HG02623 (cell line): ENCODE data around the gene LELP1.
"Not testable (repeated sequence)": the region's sequence is repeated elsewhere in the genome, so short reads cannot be mapped to it uniquely, and the experiment has no call there.

Source experiments
- ATAC-seq: cut with Tn5 transposase; IDR thresholded peaks from one replicate; pipeline ENCODE4 v1.9.1; 2021; ENCODE audit warnings: moderate library complexity; ENCODE audit not compliant: unreplicated experiment

LELP1 gene

DNA sequence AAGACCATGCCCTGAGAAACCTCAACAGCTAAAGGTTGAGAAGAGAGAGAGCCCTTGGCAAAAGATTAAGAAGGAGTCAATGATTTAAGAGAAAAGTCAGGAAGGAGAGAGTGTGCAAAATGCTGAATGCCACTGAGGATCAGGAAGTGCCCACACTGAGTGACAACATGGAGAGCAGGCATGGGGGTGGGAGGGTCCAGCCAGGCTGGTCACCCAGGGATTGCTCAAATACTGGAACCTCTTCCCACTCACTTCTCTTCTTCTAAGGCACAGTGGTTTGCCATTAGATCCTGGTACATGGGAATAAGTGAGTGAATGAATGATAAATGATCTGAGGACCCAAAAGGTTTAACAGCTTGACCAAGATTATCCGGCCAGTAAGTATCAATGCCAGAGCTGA is 25.3 kb downstream of the LELP1 start:
- no peak for ATAC-seq

DNA sequence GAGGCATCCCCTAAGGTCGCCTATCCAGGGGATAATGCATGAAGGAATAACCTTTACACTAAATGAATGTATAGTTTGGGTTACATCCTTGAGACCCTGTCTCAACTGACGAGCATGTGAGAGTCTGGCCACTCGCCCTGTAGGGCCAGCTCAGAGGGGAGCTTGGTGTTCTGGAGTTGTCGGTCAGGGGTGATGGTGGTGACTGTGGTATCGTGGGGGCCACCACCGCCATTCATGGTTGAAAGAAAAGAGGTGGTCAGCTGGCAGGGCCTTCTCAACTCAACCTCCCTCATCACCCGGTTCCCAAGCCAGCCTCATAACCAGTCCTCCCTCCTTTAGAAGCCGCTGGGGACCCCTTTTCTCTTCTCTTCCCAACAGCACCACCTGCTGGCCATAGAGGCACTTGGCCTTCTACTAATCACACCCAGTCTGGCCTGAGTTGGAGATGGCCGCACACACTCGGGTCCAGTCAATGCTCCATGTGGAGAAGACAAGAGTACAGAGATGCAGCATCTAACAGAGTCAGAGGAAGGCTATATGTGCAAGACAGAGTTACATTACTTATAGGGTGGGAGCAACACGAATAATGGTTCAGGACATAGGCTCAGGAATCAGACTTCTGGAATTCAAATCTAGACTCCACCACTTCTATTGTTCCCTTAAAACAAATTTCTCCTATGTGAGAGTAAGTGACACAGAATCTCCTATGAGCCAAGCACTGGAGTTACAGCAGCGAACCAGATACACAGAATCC is 26.0 kb downstream of the LELP1 start:
- not testable (repeated sequence) for ATAC-seq

DNA sequence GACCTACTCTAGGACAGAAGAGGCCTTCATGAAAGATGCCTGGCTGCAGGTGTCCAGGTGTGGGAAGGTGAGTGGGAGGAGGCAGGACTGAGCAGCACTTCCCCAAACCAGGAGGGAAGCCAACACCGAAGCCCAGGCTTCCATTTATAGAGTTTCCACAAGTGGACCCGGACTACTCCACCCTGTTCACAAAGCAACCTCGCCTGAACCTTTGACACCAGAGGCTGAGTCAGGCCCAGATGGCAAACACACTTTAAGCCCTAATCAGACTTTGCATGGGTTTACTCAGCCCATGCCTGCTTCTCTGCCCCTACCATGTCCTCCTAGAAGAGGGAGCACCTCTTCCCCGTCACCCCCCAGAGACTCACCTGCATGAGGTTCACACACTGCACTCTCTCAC is 28.1 kb downstream of the LELP1 start:
- ATAC-seq = no peak

DNA sequence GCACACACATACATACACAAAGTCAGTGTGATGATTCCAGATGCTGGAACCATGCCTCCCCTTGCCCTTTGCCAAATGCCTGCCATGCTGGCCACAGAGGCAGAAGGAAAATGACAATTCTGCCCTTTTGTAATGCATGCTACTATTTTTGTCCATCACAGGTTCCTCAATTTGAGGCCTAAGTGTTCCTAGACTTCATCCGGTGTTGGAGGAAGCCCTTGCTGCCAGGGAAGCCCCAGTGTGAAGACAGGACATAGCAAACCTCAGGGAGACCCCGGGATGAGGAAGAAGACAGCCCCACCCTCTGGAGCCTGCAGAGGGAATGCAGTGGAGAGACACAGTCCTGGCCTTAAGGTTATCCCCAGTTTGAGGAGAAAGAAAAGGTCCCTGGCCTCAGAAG is 28.6 kb downstream of the LELP1 start:
- no peak for ATAC-seq

DNA sequence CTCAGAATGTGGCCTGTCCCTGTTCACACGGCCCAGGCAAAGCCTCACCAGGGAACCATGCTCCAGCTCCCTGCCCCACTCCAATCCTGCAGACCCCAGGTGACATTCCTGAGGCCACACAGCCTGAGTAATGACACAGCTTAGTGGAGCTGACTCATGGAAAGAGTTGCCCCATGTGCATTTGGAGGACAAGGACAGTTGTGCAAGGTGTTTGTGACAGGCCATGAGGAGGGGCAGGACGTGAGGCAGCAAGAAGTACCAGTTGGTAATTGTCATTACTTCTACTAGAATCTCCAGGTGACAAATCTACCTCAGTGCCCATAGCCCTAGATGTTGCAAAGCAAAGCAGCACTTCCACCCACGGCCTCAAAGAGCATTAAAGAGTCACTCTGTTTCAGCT is 29.3 kb downstream of the LELP1 start:
- ATAC-seq = no peak

DNA sequence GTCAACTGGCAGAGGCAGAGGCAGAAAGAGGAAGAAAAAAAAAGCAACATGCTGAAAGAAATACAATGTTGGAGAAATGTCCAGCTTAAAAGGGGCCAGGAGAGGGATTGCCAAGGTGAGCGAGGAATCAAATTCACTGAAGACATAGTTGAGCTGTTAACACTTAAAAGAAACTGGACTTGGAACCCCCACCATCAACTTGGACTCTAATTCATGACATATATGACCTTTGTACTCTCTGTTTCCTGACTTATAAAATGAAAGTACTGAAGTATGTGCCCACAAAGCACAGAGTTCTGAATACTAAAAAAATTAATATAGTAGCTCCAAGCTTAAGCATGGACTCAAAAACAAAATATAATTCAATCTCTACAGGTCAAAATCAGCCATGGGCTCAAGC is 30.2 kb downstream of the LELP1 start:
- ATAC-seq = no peak

DNA sequence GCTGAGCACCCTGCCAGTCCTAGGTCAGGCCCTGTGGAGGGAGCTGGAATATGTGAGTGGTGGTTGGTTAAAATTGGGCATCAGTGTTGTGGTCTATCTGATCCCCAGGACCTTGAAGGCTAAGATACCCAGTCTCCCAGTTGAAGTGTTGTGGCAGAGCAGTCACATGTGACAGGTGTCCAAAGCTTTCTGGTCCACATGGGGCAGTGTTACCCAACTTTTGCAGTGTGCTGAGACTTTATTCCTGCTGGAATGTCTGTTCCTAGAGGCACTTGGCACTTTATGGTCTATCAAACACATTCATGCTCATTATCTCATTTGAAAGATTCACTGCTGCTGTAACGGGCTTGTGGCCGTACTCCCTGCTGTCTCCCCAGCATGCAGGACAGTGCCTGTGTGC is 35.3 kb downstream of the LELP1 start:
- ATAC-seq = no peak

DNA sequence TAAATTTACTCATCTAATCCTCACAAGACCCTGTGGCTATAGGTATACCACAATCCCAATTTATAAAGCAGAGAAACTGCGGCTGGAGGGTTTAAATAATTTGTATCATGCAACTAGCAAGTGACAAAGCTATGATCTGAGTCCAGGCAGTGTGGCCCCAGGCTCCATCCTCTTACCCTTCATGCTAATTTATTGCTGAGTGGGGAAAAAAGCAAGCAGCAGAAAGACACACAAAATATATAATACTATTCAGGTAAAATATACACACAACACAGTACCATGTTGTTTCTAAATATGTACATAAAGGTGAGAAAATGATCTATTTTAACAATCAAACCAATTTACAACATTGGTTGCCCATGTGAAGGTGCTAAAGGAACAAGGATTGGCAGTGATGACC is 38.9 kb downstream of the LELP1 start:
- no peak for ATAC-seq

DNA sequence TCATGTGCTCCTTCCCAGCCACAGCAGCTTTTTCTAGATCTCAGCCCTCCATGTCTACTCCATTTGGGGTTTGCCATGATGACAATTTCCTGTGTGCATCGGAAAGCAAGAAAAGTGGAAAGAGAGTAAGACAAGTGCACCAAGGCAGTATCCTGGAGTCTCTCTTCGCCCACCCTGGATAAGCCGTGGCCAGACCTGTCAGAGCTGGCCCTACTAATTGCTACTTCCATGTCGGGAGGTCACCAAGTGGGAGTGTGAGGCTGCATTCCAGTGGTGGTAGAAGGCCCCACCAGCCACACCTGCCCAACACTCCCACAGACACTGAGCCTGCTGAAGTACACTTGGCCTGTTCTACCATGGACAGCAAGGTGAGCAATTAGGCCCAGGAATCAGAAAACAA is 42.2 kb downstream of the LELP1 start:
- ATAC-seq = no peak

DNA sequence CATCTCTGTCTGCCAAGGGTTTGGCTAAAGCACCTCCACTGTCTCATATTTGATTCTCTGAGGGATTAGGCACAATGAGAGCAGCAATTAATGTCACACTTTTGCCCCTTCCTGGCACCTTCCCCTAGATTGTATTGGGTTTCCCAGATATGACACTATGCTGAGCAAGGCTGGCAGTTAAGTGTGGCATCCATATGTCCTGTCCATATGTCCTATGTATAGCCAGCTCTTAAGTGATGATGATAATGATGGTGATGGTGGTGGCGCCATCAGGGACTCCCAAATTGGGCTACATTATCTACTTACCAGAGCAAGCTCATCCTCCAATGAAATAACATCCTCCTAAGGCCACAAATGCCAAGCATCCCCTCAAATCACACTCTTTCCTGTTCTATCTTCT is 42.8 kb downstream of the LELP1 start:
- ATAC-seq = no peak

DNA sequence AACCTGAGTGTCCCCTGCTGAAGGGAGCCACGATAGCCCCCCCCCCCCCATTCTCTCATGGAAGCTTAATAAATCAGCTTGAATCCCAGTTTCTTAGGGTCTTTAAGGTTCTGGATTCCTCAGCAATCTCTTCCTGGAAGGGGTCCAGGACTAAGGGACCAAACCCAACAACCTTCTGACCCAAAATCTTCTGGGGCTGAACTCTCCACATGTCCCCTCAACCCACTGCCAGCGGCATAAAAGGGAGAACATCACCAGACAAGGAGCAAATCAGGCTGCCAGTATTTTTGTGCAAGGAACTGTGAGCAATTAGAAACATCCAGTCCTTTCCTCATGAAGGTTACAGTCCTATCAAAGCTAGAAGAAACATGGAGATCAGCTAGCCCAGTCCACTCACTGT is 43.6 kb downstream of the LELP1 start:
- ATAC-seq = no peak

DNA sequence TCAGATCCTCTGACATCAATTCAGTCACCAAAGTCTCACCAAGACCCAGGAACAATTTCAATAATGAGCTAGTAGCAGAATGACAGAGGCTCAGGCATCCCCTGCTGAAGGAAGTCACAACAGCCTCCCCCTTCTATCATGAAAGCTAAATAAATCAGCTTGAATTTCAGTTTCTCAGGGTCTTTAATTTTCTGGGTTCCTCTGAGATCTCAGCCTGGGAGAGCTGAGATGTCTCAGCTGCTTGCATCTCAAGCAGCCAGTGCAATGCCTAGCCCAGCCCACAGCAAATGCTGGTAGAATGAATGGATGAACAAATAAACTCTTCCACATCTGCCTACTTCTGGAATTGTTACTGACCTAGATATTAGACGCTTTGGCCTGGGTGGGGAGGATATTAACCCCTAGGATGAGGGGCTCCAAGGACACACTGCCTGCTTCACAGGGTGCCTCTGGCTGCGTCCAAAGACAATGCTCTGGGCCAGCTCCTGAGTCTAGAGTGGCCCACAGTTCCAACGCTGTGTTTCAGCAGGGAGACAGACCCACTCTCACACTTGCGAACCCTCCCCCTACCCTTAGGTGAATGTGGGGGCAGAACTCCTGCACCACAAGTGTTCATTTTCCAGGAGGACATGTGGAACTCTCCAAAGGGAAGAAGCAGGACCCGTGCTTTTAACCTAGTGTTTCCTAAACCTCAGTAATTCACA is 45.1 kb downstream of the LELP1 start:
- no peak for ATAC-seq

DNA sequence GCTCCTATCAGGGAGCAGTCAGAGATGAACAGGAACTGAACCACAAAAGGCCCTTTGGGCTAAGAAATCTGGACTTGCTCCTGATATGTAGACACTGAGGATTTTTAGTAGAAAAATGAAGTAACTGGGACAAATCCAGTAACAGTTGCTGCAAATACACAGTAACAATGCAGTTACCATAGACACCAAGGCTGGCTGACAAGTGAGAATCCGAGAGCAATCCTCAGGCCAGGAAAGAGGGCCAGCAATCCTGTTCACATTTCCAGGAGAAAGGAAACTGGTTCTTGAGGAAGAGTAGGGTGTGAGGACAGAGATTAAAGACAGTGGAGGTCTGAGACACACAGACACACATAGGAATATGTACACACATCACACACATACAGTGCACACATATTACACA is 46.9 kb downstream of the LELP1 start:
- no peak for ATAC-seq

DNA sequence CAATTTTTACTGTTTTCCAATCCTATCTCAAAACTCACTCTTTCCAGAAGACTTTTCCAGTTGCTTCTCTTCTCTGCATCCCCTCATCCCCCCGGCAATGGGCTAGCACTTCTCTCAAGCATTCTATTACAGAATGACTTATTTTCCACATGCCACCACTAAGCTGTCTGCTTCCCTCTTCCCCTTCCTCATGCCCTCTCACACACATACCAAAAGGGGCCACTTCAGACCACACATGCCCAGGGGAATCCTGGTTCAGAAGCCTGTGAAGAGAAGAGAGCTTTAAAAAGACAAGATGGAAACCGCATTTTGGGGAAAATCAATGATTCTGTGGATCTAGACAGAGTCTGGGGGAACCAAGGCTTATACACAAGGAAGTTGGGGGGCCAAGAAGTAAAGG is 47.9 kb downstream of the LELP1 start:
- no peak for ATAC-seq

DNA sequence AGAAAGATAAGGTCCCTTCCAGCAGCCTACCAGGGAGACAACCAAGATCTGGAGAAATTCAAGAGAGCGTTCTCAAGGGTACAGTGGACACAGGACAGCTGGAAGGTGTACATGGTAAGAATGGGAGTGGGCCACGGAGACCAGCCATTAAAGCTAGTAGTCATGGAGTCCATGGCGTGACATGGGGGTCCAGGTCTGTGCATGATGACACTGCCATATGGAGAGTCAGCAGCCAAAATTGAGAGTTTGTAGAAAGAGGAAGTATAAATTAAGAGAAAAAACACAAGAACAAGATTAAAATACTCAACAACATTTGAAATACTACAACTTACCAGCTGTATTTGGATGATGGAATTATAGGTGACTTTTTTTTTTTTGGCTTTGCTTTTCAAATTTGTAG is 48.3 kb downstream of the LELP1 start:
- ATAC-seq = no peak

DNA sequence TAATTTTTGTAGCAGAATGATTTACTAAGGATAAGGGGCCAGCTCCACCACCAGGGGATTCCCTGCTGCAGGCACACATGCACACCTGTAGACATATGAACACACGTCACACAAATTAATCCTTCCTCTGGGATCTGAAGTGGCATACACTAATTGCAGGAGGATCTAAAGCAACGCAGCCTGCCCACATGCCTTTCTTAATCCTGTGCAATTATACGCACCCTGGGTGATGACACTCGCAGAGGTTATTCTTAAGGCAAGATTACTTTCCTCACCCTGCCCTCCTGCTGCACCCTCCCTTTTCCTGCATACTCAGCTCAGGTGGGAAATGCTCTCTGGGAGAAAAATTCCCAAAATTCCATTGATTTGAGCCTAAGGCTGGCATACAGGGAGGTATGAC is 48.8 kb downstream of the LELP1 start:
- ATAC-seq = no peak

DNA sequence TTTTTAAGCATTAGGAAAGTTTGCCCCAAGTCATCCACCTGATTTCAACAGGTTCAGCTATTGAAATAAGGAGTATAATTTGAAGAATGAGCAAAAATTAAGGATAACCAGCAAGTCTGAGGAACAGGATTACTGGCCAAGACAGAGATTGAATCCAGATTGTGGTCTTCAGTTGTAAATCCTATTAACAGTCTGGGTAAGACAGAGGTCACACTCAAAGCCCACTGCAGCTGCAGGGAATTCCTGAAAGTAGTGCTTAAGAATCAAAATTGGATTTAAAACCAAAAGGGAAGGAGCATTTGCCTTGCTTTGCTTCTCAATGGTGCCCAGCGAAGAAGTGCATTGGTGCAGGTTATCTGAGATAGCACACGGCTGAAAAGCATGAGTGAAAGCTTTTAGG is 49.8 kb downstream of the LELP1 start:
- no peak for ATAC-seq

DNA sequence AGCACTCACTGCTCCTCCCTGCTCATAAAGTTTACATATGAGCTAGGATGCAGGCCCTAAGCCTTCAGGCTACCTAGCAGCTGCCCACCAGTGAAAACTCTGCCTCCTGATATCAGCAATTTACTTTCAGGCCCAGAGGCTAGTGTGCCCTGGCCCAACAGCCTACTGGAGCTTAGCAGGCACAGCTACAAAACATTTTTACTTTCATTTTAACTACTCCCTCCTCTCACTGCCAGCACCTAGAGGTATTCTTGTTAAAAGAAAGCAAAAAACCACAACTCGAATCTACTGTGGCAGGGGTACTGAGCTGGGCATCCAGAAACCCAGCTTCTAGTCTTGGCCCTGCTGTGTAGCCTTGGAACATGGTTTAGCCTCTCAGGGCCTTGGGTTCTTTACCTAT is 50.5 kb downstream of the LELP1 start:
- no peak for ATAC-seq
